ENCODE results near the gene CRYGD. TPM values are rescaled to one million over a fixed set of nuclear protein-coding genes. Genes with fewer than 3 reads are reported as not detected.
"Not testable (repeated sequence)": the region's sequence is repeated elsewhere in the genome, so short reads cannot be mapped to it uniquely, and the experiment has no call there.

Gene CRYGD
- total RNA-seq: not detected in 3 replicates

DNA sequence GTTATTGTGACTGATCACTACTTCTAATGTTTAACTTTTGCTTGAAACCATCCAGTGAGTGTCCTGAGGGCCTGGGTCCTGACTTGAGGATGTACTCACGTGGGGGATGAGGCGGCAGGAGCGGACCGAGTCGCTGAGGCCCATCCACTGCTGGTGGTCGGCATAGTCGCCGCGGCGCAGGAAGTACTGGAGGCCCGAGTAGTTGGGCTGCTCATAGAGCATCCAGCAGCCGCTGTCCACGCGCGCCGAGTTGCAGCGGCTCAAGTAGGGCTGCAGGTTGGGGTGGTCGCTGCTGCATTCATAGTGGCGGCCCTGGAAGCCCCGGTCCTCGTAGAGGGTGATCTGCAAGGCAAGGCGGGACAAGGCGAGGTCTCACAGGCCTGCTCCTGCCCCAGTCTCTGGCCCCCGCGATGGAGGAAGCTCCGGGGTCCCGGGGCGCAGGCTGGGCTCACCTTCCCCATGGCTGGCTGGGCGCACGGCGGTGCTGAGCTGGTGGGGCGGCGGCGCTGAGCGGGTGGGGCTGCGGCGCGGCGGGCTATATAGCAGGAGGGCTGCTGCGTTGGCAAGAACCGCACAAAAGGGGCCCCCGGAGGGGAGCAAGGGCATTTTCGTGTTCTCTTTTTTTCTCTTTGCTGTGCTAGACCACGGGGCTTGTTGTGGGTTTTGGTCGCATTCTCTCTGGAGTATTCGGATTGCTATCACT is at the start of gene CRYGD:
CRYGD (minus strand) TSS at position 512 of the 703 bp plus-strand sequence; CDS start at position 461, 51 bp downstream.
- H3K27me3 Mint-ChIP-seq (ENCODE audit: low read depth); H3K9me3 Mint-ChIP-seq; DNase-seq (ENCODE audit: low spot score in 2 of 2, unreplicated experiment in 2 of 2); H3K4me1 Mint-ChIP-seq; H3K27ac Mint-ChIP-seq; H3K4me3 Mint-ChIP-seq; H3K36me3 Mint-ChIP-seq: not testable (repeated sequence)

GRCh38 chr2:208172125-208172524 is 47.8 kb upstream of the CRYGD start:
- no peaks in the 10 kb centered on the region for H3K27me3 Mint-ChIP-seq (ENCODE audit: low read depth)
- TF ChIP-seq CTCF (IDR thresholded peaks at IDR 0.05; ENCODE audit: unreplicated experiment): no peak
- no peak overlapping the region for H3K4me3 Mint-ChIP-seq
- no peak for DNase-seq (ENCODE audit: low spot score in 2 of 2, unreplicated experiment in 2 of 2)
- no peaks in the 10 kb centered on the region for H3K36me3 Mint-ChIP-seq
- no peaks in the 10 kb centered on the region for H3K9me3 Mint-ChIP-seq
- no peak overlapping the region for H3K27ac Mint-ChIP-seq
- peaks cover 4% of the 10 kb centered on the region for H3K4me1 Mint-ChIP-seq

- Mint-ChIP-seq H3K27me3 (ENCODE audit: low read depth) (no peaks in the 10 kb centered on the region), H3K27ac (no peak overlapping the region), H3K9me3 (no peaks in the 10 kb centered on the region), H3K4me3 (no peak overlapping the region), H3K36me3 (no peaks in the 10 kb centered on the region), H3K4me1 (no peaks in the 10 kb centered on the region)
- no peak for TF ChIP-seq CTCF (IDR thresholded peaks at IDR 0.05; ENCODE audit: unreplicated experiment)
- DNase-seq (ENCODE audit: low spot score in 2 of 2, unreplicated experiment in 2 of 2): no peak
These were observed 40.8 kb upstream of the CRYGD start for GRCh38 chr2:208164951-208165755.

GRCh38 chr2:208163489-208163888 is 39.2 kb upstream of the CRYGD start, which contains the start of gene CRYGA:
Gene CRYGA, minus strand, starts transcription at chr2:208163589. Its CDS starts 33 bp downstream, at chr2:208163556.
- TF ChIP-seq CTCF (IDR thresholded peaks at IDR 0.05; ENCODE audit: unreplicated experiment): no peak
- no peak within 1 kb of the TSS for H3K4me3 Mint-ChIP-seq
- DNase-seq (ENCODE audit: low spot score in 2 of 2, unreplicated experiment in 2 of 2): no peak
- H3K9me3 Mint-ChIP-seq: peaks cover 1% of the 10 kb centered on the region
- H3K36me3 Mint-ChIP-seq: no peaks in the 10 kb centered on the region
- no peaks in the 10 kb centered on the region for H3K4me1 Mint-ChIP-seq
- no peaks in the 10 kb centered on the region for H3K27me3 Mint-ChIP-seq (ENCODE audit: low read depth)
- no peak within 1 kb of the TSS for H3K27ac Mint-ChIP-seq

GRCh38 chr2:208156439-208156838 is 32.1 kb upstream of the CRYGD start:
- peaks cover 16% of the 10 kb centered on the region for H3K9me3 Mint-ChIP-seq
- no peak overlapping the region for H3K27ac Mint-ChIP-seq
- no peak overlapping the region for H3K4me3 Mint-ChIP-seq
- no peak for TF ChIP-seq CTCF (IDR thresholded peaks at IDR 0.05; ENCODE audit: unreplicated experiment)
- DNase-seq (ENCODE audit: low spot score in 2 of 2, unreplicated experiment in 2 of 2): no peak
- no peaks in the 10 kb centered on the region for H3K27me3 Mint-ChIP-seq (ENCODE audit: low read depth)
- H3K4me1 Mint-ChIP-seq: peaks cover 6% of the 10 kb centered on the region
- no peaks in the 10 kb centered on the region for H3K36me3 Mint-ChIP-seq

GRCh38 chr2:208153156-208153555 is 28.8 kb upstream of the CRYGD start:
- no peak for TF ChIP-seq CTCF (IDR thresholded peaks at IDR 0.05; ENCODE audit: unreplicated experiment)
- Mint-ChIP-seq H3K36me3 (no peaks in the 10 kb centered on the region), H3K4me1 (peaks cover 6% of the 10 kb centered on the region), H3K27me3 (ENCODE audit: low read depth) (no peaks in the 10 kb centered on the region), H3K9me3 (peaks cover 24% of the 10 kb centered on the region), H3K27ac (no peak overlapping the region), H3K4me3 (no peak overlapping the region)
- DNase-seq (ENCODE audit: low spot score in 2 of 2, unreplicated experiment in 2 of 2): no peak

Measured in mesothelial cell of epicardium (in vitro differentiated cells).